Activated CD4-positive, alpha-beta T cell treated with anti-CD3 and anti-CD28 coated beads, Interleukin-2, amount 50 U/mL, for 16 hours (primary cell): ENCODE data around the gene SMIM35.

Source experiments
- DNase-seq: peaks from one replicate; pipeline ENCODE4 v3.0.0-alpha.2; 2020

The SMIM35 gene

DNA sequence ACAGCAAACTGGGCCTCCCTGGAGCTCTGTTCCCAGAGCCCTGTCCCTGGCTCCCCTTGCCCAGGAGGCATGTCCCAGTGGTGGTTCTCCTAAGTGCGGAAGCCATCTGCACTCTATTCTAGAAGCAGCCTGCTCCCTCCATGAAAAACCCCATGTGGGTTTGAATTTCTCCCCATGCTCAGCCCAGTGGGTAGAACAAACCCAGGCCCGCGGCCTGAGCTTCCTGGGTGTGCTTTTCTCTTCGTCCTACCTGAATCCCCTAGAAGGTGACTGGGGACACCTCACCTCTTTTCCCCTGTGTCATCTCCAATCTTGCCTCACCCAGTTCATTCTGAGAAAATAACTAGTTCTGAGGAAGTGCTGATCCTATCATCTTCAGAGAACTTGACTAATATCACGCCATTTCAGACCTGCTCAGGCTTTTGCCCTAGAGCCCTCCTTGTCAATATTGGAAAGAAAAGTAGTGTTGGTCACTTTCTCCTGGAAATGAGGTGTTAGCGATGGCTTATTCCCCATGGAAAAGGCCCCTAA, 84.7 kb downstream of the SMIM35 start:
- DNase-seq: peak; percentile 94

DNA sequence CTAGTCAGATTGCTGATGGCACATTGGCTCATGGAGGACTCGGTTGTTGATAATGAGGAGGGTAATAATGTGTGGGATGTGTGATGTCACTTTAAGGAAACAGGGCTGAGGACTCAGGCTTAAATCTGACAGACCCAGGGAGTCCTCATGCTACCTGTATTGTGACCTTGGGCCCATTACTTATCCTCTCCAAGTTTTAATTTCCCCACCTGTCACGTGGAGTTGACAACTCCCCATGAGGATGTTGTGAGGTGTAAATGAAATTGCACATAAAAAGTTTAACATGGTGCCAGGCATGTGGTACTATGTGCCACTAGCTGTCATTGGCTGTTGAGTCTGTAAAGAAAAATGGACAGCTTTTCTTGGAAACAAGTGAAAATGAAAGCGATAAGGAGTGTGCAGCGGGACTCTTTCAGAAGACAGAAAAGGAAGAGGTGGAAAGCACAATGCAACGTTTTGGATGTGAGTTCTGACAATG, 85.2 kb downstream of the SMIM35 start:
- peak; percentile 80 for DNase-seq

DNA sequence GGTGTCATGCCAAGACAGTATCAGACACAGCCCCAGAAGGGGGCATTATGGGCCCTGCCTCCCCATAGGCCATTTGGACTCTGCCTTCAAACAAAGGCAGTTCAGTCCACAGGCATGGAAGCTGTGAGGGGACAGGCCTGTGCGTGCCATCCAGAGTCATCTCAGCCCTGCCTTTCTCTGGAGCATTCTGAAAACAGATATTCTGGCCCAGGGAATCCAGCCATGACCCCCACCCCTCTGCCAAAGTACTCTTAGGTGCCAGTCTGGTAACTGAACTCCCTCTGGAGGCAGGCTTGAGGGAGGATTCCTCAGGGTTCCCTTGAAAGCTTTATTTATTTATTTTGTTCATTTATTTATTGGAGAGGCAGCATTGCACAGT, 85.9 kb downstream of the SMIM35 start:
- DNase-seq: no peak

DNA sequence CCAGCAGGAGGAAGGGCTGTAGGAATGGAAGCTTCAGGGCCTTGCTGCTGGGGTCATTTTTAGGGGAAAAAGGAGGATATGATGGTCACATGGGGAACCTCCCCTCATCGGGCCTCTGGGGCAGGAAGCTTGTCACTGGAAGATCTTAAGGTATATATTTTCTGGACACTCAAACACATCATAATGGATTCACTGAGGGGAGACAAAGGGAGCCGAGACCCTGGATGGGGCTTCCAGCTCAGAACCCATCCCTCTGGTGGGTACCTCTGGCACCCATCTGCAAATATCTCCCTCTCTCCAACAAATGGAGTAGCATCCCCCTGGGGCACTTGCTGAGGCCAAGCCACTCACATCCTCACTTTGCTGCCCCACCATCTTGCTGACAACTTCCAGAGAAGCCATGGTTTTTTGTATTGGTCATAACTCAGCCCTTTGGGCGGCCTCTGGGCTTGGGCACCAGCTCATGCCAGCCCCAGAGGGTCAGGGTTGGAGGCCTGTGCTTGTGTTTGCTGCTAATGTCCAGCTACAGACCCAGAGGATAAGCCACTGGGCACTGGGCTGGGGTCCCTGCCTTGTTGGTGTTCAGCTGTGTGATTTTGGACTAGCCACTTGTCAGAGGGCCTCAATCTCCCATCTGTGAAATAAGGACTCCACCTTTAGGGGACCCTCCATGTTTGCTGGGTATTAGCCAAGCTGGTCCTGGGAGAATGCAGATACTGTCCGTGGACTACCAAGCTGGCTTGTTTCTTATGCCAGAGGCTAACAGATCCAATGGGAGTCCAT, 86.5 kb downstream of the SMIM35 start:
- DNase-seq: no peak

DNA sequence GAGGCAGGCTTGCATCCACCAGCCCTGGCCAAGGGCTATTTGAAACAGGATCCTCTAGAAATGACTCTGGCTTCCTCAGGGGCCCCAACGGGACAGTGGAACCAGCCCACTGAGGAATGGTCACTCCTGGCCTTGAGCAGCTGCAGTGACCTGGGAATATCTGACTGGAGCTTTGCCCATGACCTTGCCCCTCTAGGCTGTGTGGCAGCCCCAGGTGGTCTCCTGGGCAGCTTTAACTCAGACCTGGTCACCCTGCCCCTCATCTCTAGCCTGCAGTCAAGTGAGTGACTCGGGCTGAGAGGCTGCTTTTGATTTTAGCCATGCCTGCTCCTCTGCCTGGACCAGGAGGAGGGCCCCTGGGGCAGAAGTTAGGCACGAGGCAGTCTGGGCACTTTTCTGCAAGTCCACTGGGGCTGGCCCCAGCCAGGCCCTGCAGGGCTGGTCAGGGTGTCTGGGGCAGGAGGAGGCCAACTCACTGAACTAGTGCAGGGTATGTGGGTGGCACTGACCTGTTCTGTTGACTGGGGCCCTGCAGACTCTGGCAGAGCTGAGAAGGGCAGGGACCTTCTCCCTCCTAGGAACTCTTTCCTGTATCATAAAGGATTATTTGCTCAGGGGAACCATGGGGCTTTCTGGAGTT, 87.3 kb downstream of the SMIM35 start:
- no peak for DNase-seq

DNA sequence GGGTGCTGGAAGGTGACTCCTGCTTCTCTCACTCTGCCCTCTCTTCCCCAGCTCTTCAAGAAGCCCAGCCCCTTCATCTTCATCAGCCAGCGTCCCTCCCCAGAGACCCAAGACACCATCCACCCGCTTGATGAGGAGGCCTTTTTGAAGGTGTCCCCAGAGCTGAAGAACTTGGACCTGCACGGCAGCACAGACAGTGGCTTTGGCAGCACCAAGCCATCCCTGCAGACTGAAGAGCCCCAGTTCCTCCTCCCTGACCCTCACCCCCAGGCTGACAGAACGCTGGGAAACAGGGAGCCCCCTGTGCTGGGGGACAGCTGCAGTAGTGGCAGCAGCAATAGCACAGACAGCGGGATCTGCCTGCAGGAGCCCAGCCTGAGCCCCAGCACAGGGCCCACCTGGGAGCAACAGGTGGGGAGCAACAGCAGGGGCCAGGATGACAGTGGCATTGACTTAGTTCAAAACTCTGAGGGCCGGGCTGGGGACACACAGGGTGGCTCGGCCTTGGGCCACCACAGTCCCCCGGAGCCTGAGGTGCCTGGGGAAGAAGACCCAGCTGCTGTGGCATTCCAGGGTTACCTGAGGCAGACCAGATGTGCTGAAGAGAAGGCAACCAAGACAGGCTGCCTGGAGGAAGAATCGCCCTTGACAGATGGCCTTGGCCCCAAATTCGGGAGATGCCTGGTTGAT, 88.0 kb downstream of the SMIM35 start:
- DNase-seq: no peak

DNA sequence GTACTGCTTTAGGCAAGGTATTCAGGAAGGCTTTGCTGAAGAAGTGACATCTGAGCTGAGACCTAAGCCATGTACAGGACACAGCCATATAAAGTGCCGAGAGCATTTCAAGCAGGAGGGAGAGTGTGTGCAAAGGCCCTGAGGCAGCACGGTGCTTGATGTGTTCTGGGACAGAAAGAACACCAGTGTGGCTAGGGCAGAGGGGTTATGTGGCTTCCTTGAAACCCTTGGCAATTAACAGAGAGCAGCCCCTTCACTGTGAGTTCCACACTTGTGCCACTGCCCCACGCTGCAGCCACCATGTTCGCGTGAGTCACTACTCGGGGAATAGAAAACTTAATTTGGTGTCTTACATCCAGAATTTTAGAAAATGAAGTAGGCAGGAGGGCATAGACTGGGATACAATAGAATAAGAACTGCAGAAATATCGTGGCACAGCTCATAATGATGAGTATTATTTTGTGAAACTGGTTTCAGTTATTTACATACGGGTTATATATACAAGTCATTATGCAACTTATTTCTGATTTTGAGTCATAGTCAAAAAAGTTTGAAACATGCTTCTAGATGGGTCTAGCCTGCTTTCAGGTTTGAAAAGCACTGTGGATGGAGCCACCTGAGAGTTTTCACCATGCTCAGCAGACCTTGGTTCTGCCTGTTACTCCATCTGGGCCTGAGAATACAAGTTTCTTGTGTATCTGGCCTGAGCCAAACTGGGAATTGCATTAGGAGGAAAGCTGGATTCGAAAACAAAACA, 88.8 kb downstream of the SMIM35 start:
- DNase-seq: peak; percentile 84

DNA sequence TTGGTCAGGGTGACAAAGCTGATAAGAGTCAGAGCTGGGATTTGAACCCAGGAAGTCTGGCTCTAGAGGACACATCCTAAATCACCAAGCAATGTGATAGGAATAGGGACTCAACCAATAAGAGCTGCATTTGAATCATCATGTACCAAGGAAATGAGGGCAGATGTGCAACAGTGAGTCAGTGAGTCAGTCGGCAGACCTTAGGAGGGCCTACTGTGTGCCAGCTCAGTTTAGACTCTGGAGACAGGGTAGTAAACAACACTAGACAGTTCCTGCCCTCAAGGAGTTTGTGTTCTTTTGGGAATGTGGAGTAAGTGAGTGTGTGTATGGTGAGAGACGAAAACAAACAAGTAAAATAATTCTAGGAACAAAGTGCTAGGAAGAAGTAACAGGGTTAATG, 89.4 kb downstream of the SMIM35 start:
- DNase-seq: no peak

DNA sequence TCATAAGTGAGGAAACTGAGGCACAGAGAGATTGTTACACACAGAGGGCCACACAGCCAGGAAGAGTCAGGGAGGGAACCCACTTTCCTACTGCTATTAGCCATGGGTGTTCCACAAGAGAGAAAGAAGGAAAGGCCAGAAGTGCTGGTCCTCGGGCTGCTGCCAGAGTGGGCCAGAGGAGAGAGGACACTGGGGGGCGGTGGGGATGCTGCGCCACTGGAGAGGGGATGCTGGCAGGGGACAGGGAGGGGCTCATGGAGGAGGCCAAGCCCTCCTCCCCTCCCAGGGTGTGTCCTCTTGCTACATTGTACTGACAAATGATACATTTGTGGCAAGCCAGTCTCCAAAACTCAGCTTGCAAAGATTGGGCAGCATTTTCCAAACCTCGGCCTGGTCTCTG, 90.7 kb downstream of the SMIM35 start:
- no peak for DNase-seq

DNA sequence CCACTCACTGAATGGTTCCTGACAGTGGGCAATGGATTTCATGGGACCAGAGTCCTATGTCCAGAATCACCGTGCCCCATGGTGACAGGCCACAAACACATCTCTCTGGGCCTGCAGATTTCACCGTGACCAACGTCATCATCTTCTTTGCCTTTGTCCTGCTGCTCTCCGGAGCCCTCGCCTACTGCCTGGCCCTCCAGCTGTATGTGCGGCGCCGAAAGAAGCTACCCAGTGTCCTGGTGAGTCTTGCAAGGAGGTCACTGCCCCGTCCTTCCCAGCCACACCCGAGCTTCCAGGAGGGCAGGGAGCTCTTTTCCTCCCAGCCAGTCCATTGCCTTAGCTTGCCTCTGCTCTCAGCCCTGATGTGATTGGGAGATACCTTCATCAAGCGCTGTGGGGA, 91.3 kb downstream of the SMIM35 start:
- no peak for DNase-seq

DNA sequence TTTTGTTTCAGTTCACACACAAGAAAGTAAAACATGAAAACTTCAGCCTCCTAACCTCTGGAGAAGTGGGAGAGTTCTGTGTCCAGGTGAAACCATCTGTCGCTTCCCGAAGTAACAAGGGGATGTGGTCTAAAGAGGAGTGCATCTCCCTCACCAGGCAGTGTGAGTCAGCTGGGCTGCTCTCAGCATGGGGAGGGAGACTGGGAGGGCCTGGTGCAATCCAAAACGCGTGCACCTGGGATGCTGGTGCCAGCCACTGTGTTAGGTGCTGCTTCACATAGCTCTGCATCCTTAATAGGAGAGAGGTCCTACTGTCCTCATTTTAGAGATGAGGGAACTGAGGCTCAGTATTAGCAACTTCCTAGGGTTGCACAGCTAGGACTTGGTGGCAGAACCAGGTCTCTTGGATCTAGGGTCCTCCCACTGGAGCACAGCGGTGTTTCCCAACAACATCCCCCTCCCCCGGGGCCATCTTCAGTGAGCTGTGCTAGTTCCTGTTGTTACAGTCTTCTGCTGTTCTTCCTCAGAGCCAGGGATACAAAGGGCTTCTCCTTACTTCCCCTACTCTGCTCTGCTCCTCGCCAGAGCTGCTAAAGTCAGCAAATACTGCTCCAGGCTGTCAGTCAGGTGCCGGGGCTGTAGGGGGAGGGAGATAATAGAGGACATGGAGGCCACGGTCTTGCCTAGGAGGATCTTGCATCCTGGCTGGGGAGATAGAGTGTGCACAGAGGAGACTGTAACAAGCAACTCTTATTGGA, 92.6 kb downstream of the SMIM35 start:
- DNase-seq: no peak

DNA sequence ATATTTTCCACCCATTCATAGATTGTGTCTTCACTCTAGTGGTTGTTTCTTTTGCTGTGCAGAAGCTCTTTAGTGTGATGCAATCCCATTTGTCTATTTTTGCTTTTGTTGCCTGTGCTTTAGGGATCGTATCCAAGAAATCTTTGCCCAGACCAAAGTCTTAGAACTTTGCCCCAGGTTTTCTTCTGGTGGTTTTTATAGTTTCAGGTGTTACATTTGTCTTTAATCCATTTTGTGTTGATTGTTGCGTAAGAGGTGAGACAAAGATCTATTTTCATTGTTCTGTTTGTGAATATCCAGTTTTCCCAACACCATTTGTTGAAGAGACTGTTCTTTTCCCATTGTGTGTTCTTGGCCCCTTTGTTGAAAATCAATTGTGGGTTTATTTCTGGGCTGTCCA, 94.1 kb downstream of the SMIM35 start:
- no peak for DNase-seq

DNA sequence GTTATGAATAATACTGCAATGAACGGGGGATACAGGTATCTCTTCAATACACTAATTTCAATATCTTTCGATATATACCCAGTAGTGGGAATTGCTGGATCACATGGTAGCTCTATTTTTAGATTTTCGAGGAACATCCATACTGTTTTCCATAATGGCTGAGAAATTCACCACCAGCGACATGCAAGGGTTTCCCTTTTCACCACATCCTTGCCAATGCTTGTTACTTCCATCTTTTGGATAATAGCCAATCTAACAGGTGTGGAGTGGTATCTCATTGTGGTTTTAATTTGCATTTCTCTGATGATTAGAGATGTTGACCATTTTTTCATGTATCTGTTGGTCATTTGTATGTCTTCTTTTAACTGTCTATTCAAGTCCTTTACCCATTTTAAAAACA, 94.6 kb downstream of the SMIM35 start:
- no peak for DNase-seq

DNA sequence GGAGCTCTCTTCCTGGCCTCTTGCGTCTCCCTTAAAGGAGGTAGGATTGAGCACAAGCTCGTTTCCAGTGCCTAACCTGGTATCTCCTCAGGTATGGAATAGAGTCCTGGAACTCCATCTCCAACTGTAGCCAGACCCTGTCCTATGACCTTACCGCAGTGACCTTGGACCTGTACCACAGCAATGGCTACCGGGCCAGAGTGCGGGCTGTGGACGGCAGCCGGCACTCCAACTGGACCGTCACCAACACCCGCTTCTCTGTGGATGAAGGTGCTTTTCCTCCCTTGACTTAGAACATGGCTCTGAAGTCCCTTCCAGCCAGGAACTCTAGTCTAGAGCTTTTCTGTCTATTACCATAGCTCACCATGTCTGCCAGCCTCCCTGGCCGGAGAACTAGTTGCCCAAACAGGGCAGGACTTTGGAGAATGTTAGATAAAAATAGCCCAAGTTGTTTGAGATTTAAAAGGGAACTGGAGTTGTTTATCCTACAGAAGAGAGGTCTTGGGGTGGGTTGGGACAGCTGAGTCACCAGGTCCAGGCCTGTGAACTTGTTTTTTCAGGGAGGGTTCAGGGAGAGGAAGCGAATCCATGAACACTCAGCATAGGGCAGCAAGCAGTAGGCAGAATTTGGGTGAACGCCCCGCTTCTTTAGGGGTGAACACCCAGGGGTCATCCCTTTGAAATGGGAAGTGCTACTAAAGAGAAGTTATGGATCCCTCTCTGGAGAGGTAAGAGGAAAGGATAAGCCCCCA, 97.2 kb downstream of the SMIM35 start:
- no peak for DNase-seq

DNA sequence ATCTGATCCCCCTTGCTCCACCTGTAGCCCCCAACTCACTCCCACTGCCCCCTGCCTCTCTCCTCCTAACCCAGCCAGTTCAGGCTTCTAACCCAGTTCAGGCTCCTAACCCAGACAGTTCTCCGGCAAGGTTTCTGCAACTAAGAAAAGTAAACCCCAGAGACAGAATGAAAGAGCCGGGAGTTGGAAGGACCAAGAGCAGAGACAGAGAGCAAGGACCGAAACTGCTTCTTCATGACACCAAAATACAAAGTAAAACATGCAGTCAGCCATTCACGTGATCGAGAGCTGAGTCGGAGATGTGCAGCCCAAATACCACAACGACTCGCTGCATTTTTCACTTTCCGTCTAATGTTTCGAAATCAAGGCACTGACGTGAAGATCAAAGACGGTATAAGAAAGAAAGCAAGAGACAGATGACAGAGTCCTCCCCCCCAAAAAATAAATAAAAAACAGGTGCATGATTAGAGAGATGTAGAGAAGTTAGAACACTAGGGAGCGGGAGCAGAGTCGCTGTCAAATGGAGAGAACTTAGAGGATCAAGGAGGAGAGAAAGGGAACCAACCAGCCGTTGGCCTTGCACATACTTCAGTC, 99.7 kb downstream of the SMIM35 start:
- DNase-seq: peak; percentile 93

DNA sequence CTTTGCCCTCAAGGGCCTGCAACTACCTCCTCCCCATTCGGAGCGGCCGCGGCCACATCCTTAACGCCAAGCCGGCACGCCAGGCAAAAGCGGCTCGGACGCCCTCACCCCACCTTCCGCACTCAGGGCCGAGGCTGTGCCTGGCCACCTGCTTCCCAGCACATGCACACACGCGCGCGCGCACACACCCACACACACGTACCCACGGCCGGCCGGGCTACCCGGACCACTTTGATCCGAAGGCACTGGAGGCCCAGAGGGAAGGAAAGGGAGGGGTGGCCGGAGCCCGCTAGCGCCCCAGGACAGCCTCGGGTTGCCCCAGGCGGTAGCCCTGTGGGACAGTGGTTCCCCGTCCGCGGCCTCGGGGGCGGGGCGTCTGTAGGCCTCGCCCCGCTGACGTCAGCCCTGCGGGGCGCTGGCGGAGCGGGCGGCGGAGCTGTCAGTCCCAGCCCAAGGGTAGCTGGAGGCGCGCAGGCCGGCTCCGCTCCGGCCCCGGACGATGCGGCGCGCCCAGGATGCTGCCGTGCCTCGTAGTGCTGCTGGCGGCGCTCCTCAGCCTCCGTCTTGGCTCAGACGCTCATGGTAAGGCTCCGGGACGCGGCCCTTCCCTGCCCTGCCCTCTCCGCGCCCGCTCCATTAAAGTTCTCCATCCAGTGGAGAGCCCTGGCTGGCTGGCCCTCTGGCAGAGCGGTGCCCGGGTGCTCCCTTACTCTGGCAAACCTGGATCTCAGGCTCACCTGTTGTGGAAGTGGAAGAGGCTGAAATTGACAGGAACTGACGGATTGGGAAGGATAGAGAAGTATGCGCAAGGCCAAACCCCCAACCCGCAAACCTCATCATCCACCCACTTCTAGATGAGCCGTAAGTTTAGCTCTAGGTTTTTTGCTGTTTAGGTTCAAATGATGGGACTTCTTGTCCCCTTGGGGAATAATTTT, 100.5 kb downstream of the SMIM35 start, which contains the start of gene IL10RA:
Gene IL10RA (plus strand): TSS at position 442 of the 935 bp plus-strand sequence. CDS start 74 bp downstream, at position 516.
- DNase-seq: peak; percentile 90

DNA sequence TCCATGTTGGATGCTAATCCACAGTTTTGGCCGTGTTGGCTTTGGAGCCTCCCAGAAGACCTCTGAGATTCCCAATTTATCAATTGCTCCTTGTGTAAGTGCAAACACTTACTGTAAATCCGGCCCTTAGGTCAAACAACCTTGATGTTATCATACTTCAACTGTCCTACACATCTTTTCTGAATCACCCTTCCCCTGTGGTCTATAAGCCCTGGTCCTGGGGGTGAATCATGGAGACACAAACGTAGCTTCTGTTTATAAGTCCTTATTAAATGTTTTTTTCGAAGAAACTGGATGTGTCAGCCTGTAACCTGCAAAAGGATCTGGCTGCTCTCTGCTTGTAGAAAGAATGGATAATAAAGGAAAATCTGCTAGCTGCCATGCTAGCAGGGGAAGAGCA, 102.3 kb downstream of the SMIM35 start:
- no peak for DNase-seq

DNA sequence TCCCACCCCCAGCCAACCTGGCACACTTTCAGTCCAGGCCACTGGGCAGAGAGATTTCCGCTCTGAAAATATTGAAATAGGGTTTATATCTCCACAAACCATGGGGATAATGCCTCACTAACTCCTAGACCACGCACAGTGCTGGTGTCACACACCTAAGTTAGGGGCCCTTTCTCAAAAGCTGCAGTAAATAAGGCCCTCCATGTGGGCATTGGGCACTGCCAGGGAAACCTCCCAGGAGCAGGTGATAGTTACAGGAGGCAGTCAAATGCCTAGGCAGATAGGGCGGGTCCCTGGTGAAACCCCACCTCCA, 103.6 kb downstream of the SMIM35 start:
- no peak for DNase-seq

DNA sequence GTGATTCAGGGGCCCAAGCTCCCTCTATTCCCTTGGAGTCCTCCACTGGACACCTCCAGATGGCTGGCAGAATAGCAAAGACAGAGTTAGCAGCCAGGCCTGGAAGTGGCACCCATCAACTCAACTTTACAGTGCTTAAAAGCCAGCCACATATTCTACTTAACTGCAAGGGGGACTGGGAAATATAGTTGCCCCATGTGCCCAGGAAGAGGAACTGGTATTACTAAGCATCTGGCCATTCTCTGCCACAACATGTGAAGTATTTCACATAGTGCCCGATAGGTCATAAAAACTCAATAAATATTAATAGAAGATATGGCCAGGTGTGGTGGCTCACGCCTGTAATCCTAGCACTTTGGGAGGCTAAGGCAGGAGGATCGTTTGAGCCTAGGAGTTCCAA, 106.0 kb downstream of the SMIM35 start:
- no peak for DNase-seq

DNA sequence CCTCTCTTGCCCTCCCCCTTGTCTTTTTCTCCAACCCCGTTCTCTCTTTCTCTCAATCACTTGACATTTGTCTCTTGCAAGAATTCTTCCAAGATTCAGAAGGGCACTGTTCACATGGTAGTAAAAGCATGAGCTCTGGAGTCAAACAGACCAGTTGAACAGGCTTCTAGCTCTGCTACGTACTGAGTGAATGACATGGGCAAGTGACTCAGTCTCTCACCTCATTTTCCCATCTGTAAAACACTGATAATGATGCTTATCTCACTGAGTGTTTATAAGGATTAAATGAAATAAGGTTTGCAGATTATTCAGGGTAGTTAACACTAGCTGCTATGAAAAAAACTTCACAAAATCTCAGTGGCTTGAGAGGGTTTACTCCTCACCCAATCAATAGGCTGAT, 106.5 kb downstream of the SMIM35 start:
- DNase-seq: no peak
